GM19351 (cell line): ENCODE data around the gene MISP.

Experiments used
- ATAC-seq: cut with Tn5 transposase; IDR thresholded peaks from one replicate; pipeline ENCODE4 v1.9.1; 2021; ENCODE audit warnings: mild to moderate bottlenecking, moderate library complexity; ENCODE audit not compliant: unreplicated experiment

Gene MISP

DNA sequence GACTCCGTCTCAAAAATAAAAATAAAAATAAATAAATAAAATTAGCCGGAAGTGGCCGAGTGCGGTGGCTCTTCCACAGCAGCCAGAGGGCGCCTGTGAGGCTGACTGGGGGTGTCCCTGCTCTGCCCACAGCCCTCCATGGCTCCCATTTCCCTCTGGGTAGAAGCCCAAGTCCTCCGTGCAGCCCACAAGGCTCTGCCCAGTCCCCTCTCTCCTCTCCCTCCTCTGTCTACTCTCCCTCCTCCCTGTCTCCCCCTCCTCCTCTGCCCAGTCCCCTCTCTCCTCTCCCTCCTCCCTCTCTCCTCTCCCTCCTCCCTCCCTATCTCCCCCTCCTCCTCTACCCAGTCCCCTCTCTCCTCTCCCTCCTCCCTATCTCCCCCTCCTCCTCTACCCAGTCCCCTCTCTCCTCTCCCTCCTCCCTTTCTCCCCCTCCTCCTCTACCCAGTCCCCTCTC, 20.4 kb downstream of the MISP start:
- no peak for ATAC-seq

DNA sequence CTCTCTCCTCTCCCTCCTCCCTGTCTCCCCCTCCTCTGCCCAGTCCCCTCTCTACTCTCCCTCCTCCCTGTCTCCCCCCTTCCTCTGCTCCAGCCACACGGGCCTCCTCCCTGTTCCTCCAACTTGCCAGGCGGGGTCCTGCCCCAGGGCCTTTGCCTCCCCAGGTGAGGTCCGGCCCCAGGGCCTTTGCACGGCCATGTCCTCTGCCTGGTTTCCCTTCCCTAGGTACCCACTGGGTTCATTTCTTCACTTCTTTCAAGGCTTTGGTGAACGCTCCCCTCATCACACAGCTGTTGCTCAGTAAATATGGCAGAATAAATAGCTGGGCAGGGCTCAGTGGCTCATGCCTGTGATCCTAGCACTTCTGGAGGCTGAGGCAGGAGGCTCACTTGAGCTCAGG, 21.2 kb downstream of the MISP start:
- no peak for ATAC-seq

DNA sequence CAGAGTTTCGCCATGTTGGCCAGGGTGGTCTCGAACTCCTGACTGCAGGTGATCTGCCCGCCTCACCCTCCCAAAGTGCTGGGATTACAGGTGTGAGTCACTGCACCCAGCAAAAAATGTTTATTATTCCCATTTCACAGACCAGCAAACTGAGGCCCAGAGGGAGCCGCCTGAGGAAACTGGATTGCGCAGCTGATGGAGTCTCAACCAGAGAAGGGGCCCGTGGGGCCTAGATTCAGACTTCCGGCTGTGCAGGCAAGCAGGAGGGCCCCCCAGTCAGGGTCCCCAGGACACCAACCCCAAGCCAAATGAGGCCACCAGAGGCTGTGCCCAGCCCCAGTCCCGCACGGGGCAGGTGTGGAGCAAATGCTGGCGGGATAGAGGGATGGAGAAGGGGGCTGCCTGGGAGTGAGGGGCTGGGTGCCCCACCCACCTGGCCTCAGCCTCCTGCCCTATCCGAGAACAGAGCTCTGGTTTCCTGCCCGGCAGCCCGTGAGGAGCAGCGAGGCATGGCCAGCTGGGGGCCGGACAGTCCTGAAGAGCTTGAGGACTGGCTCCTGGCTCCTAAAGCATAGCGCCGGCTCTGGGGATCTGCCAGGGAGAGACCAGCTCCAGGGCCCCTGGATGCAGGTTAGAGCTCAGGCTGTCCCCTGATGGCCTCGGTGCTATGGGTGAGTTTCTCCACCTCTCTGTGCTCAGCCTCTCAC, 22.0 kb downstream of the MISP start:
- ATAC-seq: no peak

DNA sequence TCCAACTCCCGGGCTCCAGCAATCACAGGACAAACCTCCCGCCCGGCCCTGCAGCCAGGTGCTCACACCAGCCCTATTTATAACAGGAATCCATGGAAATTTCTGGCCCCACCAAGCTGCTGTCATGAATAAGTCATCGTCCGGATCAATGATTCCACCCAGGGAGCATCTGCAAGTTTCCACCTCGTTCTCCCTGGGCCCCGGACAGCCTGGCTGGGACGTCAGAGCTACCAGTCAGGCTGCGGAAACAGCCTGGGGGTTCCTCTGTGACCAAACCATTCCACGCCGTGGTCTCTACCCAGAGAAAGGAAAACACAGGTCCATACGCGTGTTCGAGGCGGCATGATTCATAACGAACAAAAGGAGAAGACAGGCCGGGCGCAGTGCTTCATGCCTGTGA, 25.6 kb downstream of the MISP start:
- no peak for ATAC-seq

DNA sequence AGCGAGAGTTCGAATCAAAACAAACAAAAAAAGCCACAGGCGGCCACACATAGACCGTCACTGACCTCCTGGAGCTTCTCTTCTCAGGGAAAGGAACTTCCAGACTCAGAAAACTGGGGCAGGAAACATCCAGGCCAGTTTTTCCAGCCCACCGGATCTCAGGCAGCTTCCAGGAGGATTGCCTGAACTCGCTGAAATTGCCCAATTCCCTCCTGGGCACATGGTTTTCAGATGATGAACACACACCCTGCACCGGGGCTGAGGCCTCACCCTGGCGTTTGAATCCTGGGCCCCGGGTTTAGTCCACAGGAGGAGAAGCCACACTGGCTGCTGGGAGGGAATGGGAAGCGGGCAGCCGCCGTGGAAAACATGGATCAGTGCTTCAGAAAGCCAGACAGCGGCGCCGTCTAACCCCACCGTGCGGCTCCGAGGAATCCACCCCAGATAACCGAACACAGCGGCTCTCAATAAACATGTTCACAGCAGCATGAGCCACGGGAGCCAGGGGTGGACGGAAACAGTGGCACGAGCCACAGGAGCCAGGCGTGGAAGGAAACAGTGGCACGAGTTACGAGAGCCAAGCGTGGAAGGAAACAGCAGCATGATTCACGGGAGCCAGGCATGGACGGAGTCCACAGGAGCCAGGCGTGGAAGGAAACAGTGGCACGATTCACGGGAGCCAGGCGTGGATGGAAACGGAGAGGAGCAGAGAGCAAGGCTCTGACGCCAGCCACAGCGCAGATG, 28.2 kb downstream of the MISP start:
- no peak for ATAC-seq

DNA sequence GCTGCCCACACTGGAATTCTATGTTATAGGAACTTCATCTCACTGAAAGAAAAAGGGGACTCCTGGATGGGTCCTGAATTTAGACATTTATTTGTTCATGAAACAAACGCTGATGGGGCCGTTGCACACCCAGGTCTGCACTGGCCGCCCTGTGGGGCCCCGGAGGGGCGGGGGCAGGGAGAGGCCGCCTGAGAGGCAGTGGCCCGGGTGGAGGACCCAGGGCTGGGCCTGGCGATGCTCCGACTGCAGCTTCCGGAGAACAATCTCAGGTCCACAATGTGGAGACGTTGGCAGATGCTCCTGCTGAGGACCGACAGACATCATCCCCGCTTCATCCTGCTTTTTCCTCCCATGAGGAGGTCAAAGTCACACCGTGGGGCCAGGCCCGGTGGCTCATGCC, 30.0 kb downstream of the MISP start:
- ATAC-seq: no peak

DNA sequence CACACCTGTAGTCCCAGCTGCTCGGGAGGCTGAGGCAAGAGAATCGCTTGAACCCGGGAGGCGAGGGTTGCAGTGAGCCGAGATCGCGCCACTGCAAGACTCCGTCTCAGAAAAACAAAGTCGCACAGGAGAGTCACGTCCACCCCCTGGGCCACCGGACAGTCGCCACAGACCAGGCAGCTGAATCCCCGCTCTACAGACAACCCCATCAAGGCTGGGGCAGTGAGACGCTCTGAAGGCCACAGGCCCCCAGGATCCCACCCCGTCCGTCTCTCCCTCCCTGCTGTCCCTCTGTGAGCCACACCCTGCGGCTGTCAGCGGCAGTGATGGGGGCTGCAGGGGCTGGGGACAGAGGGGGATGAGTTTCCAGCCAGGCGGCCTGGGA, 30.9 kb downstream of the MISP start:
- no peak for ATAC-seq

DNA sequence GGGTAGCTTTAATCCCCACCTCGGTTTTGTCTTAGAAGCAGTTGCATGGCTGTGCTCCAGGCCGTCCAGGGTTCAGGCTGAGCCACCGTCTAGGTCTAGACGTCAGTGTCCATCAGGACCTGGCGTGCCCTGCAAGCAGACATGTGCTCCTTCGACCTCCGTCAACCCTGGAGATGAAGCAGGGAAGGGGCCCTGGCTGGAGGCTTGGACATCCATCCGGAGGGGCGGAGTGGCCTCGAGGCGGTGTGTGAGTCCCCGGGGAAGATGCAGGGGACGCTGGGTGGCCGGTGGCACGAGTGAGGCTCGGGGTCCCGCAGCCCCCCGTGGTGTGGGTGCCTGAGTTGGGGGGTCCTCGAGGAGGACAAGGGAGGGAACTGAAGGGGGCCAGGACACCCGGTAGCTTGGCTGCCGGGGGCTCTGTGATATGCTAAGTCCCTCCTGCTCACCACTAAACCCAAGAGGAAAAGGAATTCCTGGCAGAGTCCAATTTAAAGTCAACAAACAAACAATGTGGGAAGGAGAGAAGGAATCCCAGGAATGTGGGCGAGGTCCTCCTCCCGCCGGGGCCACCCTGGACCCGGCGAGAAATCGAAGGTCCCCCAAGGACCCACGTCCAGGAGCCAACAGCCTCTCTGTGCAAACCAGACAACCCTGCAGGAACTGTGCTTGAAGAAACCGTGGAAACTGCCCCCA, 31.4 kb downstream of the MISP start:
- no peak for ATAC-seq

DNA sequence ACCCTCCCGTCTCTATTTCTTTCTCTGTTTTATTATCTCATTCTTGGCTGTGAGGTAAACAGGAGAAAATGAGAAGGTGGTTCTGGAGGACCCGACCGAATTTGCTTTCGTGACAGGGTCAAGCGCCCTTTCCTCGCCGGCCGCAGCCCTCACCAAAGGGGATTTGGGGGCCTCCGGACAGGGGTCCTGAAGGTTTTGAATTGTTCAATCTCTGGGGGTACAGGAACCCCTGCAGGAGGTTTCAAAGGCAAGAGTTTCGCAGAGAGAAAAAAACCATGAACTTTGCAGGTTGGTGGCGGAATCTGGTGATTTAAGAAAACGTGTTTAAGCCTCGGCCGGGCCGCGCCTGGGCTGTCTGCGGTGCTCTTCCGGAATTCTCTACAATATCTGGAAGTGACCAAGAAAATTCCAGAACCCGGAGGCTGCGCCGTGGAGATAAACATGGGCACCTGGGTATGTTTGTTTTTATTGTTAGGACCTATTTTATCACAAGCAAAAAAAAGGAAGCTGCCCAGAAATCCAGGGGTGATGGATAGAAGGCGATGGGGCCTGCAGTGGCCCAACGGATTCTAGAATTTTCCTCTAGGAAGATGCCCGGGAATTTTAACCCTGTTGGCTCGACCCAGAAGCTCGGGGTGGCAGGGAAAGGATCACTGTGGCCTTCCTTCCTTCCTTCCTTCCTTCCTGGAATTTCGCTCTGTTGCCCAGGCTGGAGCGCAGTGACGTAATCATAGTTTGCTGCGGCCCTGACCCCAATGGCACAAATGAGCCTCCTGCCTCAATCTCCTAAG, 32.2 kb downstream of the MISP start:
- ATAC-seq: no peak

DNA sequence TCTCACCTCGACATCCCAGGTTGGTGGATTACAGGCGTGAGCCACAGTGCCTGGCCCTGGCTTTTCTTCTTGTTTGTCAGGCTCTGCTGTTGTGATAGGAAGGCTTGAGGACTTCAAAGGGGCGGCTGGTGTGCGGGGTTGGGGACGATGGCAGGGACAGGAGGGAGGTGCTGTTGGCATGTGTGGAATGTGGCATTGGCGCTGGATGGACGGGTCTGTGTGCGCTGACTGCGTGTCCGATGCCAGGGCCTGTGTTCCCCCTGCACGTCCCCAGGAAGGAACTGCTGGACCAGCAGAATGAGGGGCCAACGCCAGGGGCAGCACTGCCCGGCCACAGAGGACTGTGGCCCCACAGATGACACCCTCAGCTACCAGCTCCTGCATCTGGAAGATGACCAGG, 33.6 kb downstream of the MISP start:
- ATAC-seq: no peak

DNA sequence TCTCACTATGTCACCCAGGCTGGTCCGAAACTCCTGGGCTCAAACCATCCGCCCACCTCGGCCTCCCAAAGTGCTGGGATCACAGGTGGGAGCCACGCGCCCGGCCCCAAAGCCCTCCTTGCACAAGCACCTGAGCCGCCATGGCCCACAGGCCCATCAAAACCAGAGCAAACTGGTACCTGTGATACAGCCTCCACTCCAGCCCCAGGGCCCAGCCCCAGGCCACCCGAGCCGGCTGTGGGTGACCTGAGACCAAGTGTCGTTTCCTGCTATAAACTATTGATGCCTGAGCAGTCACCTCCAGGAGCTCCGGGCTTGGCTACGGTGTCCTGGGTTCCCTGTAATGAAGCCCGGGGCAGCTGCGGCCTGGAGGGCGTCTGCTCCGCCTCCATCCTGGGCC, 36.6 kb downstream of the MISP start:
- no peak for ATAC-seq

DNA sequence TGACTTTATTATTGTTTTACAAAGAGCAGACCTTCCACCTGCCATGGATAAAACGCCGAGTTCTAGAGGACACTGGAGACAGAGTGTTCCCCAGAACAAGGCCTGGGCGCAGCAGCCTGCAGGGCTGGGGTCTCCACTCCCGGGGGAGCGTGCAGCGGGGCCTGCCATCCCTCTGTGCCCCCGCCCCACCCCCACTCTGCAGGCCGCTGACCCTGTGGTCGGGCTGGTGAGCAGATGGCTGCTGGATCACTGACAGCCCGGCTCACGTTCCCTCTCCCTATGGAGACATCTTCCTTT, 37.7 kb downstream of the MISP start:
- no peak for ATAC-seq

DNA sequence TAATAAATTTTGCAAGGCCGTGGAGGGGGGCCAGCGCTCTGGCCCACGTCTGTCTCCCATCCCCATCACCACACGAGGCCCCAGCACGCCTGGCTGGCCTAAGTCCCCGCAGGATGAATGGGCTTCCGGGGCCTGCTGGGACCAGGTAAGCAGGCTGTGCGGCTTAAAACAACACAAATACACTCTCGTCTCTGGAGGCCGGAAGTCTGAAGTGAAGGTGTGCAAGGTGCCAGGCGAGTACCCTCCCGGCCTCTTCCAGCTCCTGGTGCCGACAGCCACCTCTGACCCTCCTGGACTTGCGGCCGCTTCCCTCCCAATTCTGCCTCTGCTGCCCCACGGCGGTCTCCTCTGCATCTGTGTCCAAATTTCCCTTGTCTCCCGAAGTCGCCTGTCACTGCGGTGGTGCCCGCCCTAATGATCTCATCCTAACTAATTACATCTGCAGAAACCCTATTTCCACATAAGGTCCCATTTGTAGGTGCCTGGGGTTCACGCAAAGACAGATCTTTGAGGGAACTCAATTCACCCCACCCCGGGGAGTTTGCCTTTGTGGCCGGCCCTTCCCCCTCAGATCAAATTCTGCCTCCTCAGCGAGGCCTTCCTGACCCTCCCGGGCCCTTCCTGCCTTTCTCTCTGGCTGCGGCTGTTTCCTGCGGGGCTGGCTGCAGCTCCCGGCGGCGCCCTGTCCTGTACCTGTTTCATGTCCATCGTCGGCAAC, 38.2 kb downstream of the MISP start:
- ATAC-seq: no peak

DNA sequence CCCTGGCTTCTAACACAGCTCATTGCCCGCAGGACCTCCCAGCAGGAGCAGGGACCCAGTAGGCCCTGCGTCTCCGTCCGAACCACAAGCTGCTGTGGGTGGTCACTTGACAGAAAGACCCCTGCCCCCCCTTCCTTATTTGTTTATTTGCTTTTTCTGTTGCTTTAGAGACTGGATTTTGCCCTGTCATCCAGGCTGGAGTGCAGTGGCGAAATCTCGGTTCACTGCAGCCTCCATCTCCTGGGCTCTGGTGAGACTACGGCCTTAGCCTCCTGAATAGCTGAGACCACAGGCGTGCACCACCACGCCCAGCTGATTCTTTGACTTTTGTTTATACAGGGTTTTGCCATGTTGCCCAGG, 38.8 kb downstream of the MISP start:
- no peak for ATAC-seq

DNA sequence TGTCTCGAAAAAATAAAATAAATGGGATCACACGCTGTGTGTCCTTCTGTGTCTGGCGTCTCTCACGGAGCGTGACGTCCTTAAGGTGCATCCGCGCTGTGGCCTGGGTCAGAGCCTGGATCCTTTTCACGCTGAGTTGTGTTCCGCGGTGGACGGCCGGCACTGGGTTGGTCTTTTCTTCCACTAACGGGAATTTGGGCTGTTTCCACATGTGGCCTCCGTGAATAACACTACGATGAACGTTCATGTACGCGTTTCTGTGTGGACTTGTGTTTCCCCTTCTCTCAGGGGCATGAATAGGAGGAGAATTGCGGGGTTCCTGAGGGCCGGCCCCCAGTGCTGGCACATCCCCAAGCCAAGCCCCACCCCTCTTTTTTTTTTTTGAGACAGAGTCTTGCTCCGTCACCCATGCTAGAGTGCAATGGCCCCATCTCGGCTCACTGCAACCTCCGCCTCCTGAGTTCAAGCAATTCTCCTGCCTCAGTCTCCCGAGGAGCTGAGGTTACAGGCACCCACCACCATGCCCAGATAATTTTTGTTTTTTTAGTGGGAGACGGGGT, 40.2 kb downstream of the MISP start:
- ATAC-seq: no peak

DNA sequence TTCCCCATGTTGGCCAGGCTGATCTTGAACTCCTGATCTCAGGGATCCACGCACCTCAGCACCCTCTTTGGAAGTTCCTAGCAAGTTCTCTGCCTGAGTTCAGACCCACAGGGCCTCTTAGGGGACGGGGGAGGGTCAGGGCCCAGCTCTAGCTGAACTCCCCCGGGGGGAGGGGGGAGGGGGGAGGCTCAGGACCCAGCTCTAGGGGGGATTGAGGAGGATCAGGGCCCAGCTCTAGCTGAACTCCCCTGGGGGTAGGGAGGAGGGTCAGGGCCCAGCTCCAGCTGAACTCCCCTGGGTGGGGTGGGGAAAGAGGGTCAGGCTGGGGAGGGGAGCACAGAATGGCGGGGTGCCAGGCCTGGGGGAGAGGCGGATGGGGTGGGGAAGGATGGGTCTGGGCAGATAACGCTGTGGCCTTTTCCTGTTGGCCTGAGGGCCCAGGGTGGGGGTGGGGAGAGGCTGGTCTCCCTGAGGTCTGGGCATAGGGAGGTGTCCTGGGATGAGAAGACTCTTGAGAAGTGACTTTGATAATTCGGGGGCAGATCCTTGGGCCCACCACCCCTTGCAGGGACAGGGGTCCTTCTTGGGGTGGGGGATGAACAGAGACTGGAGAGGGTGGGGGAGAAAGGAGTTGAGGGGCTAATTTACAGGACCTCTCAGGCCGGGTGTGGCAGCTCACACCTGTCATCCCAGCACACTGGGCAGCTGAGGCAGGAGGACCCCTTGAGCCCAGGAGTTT, 40.8 kb downstream of the MISP start:
- ATAC-seq: no peak

DNA sequence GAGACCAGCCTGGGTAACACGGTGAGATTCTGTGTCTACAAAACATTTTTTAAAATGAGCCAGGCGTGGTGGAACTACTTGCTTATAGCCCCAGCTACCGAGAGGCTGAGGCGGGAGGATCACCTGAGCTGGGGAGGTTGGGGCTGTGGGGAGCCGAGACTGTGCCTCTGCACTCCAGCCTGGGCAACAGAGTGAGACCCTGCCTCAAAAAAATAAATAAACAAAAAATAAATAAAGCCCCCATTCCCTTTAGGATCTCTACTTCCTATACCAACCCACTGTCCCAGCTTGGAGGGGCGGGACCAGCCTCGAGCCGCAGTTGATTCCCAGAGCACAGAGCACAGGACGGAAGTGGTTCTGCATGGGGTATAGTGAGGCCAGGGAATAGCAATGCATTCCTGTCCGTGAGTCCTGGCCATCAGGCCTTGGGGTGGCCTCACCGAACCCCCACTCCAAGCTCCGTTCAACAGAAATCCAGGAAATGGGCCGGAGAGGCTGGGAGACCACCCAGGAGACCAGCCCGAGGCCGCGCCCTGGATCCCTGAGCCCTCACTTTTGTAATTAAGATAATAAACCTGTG, 41.5 kb downstream of the MISP start:
- ATAC-seq: no peak

DNA sequence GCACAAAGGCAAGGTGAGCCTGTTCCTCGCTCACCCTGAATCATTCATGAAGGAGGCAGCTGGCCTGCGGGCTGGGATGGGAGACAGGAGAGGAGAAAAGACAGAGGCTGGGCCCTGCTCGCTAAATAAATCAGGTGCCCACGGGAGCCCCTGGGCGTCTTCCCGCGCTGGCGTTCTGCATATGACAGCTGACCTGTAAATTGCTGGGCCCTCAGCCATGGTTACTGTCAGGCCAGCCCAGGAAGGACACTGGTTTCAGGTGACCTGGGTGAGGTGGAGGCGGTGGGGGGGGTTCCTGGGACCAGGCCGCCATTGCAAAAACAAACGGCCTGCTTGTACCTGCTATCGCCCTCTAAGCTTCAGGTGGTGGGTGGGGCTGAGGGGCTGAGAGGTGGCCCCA, 42.9 kb downstream of the MISP start:
- ATAC-seq: no peak

DNA sequence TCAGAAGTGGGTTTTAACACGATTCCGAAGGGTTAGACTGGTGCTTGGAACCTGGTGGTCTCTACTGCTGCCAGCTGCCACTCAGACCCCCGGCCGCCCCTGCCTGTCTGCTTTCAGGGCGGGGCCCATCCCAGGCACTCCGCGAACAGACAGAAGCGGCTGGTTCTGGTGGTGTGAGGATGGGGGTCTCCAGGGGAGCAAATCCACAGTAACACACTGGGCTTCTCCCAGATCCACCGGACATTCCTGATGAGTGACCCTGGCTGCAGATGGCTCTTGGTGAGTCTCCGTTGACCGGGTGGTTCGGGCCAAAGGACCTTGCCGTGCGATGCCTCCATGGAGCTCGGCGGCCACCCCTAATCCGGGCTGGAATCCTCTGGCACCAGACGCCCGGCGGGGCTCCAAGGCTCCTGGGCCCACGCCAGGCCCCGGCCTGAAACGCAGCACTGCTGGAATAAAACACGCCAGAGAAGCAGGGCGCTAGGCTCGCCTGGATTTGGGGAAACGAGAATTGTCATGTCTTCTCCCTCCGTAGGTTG, 44.2 kb downstream of the MISP start:
- no peak for ATAC-seq
